GM23248 (cell line): Measurements from ENCODE around the gene C1orf115.

Experiments
- EZH2 ChIP-seq: fragments of 200-600 bp; sonication (generic); IDR thresholded peaks from 2 replicates; pipeline ENCODE4 v1.6.1; 2018; ENCODE audit warnings: antibody characterized with exemption, mild to moderate bottlenecking; ENCODE audit not compliant: insufficient read depth, poor library complexity, severe bottlenecking
- EZH2phosphoT487 ChIP-seq: fragments of 200-600 bp; sonication (generic); IDR thresholded peaks from 2 replicates; pipeline ENCODE4 v1.6.1; 2018; ENCODE audit warnings: antibody characterized with exemption, moderate library complexity, mild to moderate bottlenecking, low read depth; ENCODE audit not compliant: insufficient read depth

GRCh38 chr1:220700556-220701179 is 10.5 kb downstream of the C1orf115 start:
- TF ChIP-seq EZH2phosphoT487 (no peak), EZH2 (no peak)
